Stomach (tissue), 9 donors: ENCODE results near the gene JAK1. TPM values are rescaled to one million over a fixed set of nuclear protein-coding genes. Genes with fewer than 3 reads are reported as not detected.

Experiments used
- DNase-seq, 2 donors: peaks; one replicate each; pipeline versions ENCODE4 v3.0.0 to v3.0.0-alpha.2; 2013 to 2019
- H3K27ac ChIP-seq, 5 donors: fragments of 200-600 bp in 4 of 5; sonication (generic) in 4 of 5; one replicate each; pipeline ENCODE4 v1.5.1; 2013 to 2019; ENCODE audit warnings: mild to moderate bottlenecking in 1 of 5, moderate library complexity in 1 of 5
- H3K27me3 ChIP-seq, 3 donors: fragments of 200-600 bp; sonication (generic); one replicate each; pipeline ENCODE4 v1.5.1; 2017 to 2019; ENCODE audit warnings: mixed run types in 1 of 3
- H3K36me3 ChIP-seq, 4 donors: fragments of 200-600 bp; sonication (generic); 1 replicate in 3 of 4; 2 replicates in 1 of 4; pipeline ENCODE4 v1.5.1; 2016 to 2019
- H3K4me1 ChIP-seq, 4 donors: fragments of 200-600 bp; sonication (generic); one replicate each; pipeline ENCODE4 v1.5.1; 2016 to 2019
- H3K4me3 ChIP-seq, 4 donors: fragments of 200-600 bp; sonication (generic) in 3 of 4; one replicate each; pipeline ENCODE4 v1.5.1; 2016 to 2019; ENCODE audit warnings: mild to moderate bottlenecking in 1 of 4
- H3K9me3 ChIP-seq, 4 donors: fragments of 200-600 bp; sonication (generic); one replicate each; pipeline ENCODE4 v1.5.1; 2016 to 2019
- EP300 ChIP-seq: sonication (generic); formaldehyde crosslinking; IDR thresholded peaks from one replicate; pipeline ENCODE4 v1.6.1; 2017; ENCODE audit warnings: antibody characterized with exemption
- POLR2A ChIP-seq, 4 donors: fragments of 450-650 bp; IDR thresholded peaks; one replicate each; pipeline ENCODE4 v1.6.1; 2016; ENCODE audit warnings: antibody characterized with exemption in 4 of 4, control low read depth in 2 of 4, mild to moderate bottlenecking in 1 of 4, moderate library complexity in 1 of 4
- POLR2AphosphoS5 ChIP-seq, 3 donors: sonication (generic); formaldehyde crosslinking; IDR thresholded peaks; one replicate each; pipeline ENCODE4 v1.6.1; 2016; ENCODE audit warnings: antibody characterized with exemption in 3 of 3
- WGBS, 5 donors: extraction: QIAGEN DNeasy Blood & Tissue Kit in 3 of 5; methylation state at CpG; one replicate each; pipeline versions ENCODE4 v1.1.5 to v1.1.7; 2013 to 2018; 5-methylcytosine and 5-hydroxymethylcytosine counted together
- intact Hi-C: fragments of 100-400 bp; cut with DNase I; formaldehyde crosslinking; loops from one replicate; pipeline ENCODE4 v1.15.1; 2023; ENCODE audit warnings: low total_unique reads
- polyA plus RNA-seq, 3 donors: library from polyadenylated mRNA; stranded (reverse); fragments of 200-250 nt; gene quantifications; one replicate each; pipeline ENCODE4 v1.2.3, GENCODE V29; 2013
- small RNA-seq, 4 donors: library from RNA; depleted of rRNA; stranded (forward); fragments of <200 nt; gene quantifications; one replicate each; pipeline ENCODE3, GENCODE V24; 2016
- total RNA-seq, 5 donors: library from RNA; depleted of rRNA; stranded (reverse); fragments of >200 nt; gene quantifications; one replicate each; pipeline versions ENCODE4 v1.1.0 to v1.2.3, GENCODE V29; 2014 to 2016
- TF ChIP-seq, protein P1 (sequence below), 7 experiments: fragments of 450-650 bp in 4 of 7; fragments of 200-600 bp in 3 of 7; sonication (generic) in 3 of 7; IDR thresholded peaks; one replicate each; pipeline ENCODE4 v1.5.1; 2016 to 2019; ENCODE audit warnings: antibody characterized with exemption in 7 of 7, control low read depth in 2 of 7, mild to moderate bottlenecking in 1 of 7
- donor health status: healthy with polysubstance abuse.
- donor health status: Bipolar disorder and iron deficiency.
- donor health status: healthy.

JAK1 gene
- total and polyA plus RNA-seq, 8 donors: 21.3 to 149 (median 77.7) TPM

DNA sequence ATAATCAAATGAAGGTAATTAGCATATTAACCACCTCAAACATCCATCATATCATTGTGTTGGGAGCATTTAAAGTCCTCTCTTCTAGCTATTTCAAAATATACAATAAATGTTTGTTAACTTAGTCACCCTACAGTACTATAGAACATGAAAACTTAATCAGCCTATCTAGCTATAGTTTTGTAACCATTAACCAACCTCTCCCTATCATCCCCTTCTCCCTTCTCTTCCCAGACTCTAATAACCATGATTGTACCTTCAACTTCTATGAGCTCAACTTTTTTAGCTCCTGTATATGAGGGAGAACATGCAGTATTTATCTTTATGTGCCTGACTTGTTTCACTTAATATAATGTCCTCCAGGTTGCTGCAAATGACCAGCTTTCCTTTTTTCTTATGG lies 167.5 kb downstream of the JAK1 start:
- TF ChIP-seq, protein P1, sequence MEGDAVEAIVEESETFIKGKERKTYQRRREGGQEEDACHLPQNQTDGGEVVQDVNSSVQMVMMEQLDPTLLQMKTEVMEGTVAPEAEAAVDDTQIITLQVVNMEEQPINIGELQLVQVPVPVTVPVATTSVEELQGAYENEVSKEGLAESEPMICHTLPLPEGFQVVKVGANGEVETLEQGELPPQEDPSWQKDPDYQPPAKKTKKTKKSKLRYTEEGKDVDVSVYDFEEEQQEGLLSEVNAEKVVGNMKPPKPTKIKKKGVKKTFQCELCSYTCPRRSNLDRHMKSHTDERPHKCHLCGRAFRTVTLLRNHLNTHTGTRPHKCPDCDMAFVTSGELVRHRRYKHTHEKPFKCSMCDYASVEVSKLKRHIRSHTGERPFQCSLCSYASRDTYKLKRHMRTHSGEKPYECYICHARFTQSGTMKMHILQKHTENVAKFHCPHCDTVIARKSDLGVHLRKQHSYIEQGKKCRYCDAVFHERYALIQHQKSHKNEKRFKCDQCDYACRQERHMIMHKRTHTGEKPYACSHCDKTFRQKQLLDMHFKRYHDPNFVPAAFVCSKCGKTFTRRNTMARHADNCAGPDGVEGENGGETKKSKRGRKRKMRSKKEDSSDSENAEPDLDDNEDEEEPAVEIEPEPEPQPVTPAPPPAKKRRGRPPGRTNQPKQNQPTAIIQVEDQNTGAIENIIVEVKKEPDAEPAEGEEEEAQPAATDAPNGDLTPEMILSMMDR (IDR thresholded peaks at IDR 0.05): no peak
- no peak for TF ChIP-seq POLR2A (IDR thresholded peaks at IDR 0.05)
- no peak for TF ChIP-seq EP300
- TF ChIP-seq POLR2AphosphoS5 (IDR thresholded peaks at IDR 0.05): no peak
- Histone ChIP-seq H3K4me3 (no peak overlapping the region), H3K27ac (no peak overlapping the region), H3K36me3 (no peaks in the 10 kb centered on the region), H3K27me3 (no peaks in the 10 kb centered on the region), H3K9me3 (no peaks in the 10 kb centered on the region), H3K4me1 (no peaks in the 10 kb centered on the region)
- intact Hi-C loops: no loop called here
- no peak for DNase-seq

DNA sequence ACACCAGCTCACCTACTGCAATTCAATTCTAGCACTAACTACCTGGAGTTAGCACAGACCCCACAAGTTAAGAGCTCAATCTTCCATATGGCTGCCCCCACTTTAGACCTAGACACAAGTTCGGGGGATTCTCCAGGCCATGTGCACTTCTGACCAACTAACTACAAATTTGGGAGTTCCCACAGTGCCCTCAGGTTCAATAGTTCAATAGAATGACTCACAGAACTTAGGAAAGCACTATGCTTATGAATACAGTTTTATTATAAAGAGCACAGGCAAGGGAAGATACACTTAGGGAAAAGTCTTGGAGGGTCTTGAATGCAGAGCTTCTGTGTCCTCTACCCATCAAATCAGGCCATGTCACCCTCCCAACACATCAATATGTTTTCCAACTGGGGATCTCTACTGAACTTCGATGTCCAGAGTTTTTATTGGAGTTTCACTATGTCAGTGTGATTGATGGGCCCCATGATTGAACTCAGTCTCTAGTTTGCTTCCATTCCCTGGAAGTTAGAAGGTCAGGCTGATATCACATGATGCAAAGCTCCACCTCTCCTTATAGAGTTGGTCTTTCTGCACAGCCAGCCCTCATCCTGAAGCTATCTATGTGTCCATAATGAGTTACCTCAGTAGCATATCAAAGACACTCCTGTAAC lies 175.4 kb downstream of the JAK1 start:
- intact Hi-C loops: no loop called here
- Histone ChIP-seq H3K9me3 (peaks cover 0 to 15% (median 12%) of the 10 kb centered on the region in 4 donors), H3K4me3 (no peak overlapping the region), H3K27me3 (no peaks in the 10 kb centered on the region), H3K27ac (no peak overlapping the region), H3K4me1 (no peaks in the 10 kb centered on the region), H3K36me3 (peaks cover 0 to 23% (median 19%) of the 10 kb centered on the region in 4 donors)
- WGBS, 5 donors: 93 to 98% (median 96%) methylated on average over 2 of the region's 2 CpGs
- no peak for DNase-seq
- TF ChIP-seq, protein P1 (IDR thresholded peaks at IDR 0.05): no peak
- no peak for TF ChIP-seq EP300
- TF ChIP-seq POLR2AphosphoS5 (IDR thresholded peaks at IDR 0.05): no peak
- no peak for TF ChIP-seq POLR2A (IDR thresholded peaks at IDR 0.05)

Small RNA genes within 50 kb of the gene (small RNA-seq; reads per million reads assigned to genes)
- 0 reads per million in 4 donors for gene AL606517.2

Other genes starting within 250 kb of the JAK1 start
- 10 to 100 TPM in 4 of 5 donors, 1 to 10 TPM in 1; 4.7 to 27.5 (median 23.2) TPM for gene RAVER2, start 221.5 kb downstream of the JAK1 start, total RNA-seq
- 1 to 10 TPM; 5.6 to 9.9 (median 6.3) TPM for gene RAVER2, start 221.5 kb downstream of the JAK1 start, polyA plus RNA-seq
- gene AK4, start 181.7 kb upstream of the JAK1 start, total RNA-seq: 100 to 1,000 TPM in 2 of 5 donors, 10 to 100 TPM in 3; 26.8 to 108 (median 74.7) TPM
- 10 to 100 TPM in 2 of 3 donors, 1 to 10 TPM in 1; 9.4 to 15.0 (median 11.1) TPM for gene AK4, start 181.7 kb upstream of the JAK1 start, polyA plus RNA-seq